ENCODE data around the gene EP400.

Gene EP400

DNA sequence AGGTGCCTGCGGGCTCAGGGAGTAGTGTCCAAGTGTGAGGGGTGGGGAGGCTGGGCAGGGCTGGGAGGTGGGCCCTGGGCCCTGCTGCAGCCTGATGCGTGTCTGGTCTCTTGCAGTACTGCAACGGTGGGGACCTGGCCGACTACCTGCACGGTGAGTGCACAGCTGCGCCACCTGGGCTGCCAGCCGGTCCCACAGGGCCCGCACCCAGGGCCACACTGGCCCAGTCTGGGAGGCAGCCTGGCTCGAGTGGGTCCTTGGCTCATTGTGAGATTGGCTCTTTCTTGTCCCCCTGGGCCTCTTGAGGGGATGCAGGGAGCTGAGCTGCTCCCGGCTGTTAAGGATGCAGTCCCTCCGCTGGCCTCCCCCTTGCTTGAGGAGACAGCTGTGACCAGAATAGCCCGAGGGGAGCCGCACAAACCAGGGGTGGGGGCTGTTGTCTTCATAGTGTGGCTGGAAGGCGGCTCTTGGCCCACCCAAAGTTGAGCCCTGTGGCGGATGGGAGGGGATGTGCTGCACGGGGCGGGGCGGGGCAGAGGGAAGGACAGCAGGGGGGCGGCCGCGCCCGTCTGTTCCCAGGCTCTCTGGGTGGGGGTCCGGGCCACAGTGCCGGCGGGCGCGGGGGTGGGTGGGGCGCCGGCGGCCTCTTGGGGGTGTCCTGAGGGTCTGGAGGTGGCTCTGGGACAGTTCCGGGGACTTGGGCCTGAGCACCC lies 42.2 kb upstream of the EP400 start:
- TF ChIP-seq EZH2phosphoT487 (conservative IDR thresholded peaks at IDR 0.05; ENCODE audit: low read length), result no peak
- TF ChIP-seq, protein P1, sequence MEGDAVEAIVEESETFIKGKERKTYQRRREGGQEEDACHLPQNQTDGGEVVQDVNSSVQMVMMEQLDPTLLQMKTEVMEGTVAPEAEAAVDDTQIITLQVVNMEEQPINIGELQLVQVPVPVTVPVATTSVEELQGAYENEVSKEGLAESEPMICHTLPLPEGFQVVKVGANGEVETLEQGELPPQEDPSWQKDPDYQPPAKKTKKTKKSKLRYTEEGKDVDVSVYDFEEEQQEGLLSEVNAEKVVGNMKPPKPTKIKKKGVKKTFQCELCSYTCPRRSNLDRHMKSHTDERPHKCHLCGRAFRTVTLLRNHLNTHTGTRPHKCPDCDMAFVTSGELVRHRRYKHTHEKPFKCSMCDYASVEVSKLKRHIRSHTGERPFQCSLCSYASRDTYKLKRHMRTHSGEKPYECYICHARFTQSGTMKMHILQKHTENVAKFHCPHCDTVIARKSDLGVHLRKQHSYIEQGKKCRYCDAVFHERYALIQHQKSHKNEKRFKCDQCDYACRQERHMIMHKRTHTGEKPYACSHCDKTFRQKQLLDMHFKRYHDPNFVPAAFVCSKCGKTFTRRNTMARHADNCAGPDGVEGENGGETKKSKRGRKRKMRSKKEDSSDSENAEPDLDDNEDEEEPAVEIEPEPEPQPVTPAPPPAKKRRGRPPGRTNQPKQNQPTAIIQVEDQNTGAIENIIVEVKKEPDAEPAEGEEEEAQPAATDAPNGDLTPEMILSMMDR (IDR thresholded peaks at IDR 0.05; ENCODE audit: insufficient read depth, low read length, poor library complexity, severe bottlenecking), result no peak
- Histone ChIP-seq H2AFZ (ENCODE audit: low read depth, low read length, severe bottlenecking) (no peak overlapping the region), H4K20me1 (ENCODE audit: low read depth, low read length) (no peaks in the 10 kb centered on the region), H3F3A (ENCODE audit: insufficient read depth) (no peaks in the 10 kb centered on the region), H3K9ac (ENCODE audit: low read length) (no peak overlapping the region), H3K36me3 (ENCODE audit: low read length) (no peaks in the 10 kb centered on the region), H3K4me3 (ENCODE audit: insufficient read depth, low read length, poor library complexity, severe bottlenecking) (no peak overlapping the region), H3K27me3 (ENCODE audit: low read length) (no peaks in the 10 kb centered on the region), H3K27ac (ENCODE audit: low read depth, low read length) (no peak overlapping the region), H3K9me3 (ENCODE audit: insufficient read depth, low read length) (no peaks in the 10 kb centered on the region), H3K9me2 (replicated peaks; ENCODE audit: insufficient read depth, low read length) (no peaks in the 10 kb centered on the region), H3K4me2 (ENCODE audit: low read depth, low read length, poor library complexity, severe bottlenecking) (no peak overlapping the region), H3K79me2 (ENCODE audit: insufficient read depth, low read length) (no peaks in the 10 kb centered on the region)

DNA sequence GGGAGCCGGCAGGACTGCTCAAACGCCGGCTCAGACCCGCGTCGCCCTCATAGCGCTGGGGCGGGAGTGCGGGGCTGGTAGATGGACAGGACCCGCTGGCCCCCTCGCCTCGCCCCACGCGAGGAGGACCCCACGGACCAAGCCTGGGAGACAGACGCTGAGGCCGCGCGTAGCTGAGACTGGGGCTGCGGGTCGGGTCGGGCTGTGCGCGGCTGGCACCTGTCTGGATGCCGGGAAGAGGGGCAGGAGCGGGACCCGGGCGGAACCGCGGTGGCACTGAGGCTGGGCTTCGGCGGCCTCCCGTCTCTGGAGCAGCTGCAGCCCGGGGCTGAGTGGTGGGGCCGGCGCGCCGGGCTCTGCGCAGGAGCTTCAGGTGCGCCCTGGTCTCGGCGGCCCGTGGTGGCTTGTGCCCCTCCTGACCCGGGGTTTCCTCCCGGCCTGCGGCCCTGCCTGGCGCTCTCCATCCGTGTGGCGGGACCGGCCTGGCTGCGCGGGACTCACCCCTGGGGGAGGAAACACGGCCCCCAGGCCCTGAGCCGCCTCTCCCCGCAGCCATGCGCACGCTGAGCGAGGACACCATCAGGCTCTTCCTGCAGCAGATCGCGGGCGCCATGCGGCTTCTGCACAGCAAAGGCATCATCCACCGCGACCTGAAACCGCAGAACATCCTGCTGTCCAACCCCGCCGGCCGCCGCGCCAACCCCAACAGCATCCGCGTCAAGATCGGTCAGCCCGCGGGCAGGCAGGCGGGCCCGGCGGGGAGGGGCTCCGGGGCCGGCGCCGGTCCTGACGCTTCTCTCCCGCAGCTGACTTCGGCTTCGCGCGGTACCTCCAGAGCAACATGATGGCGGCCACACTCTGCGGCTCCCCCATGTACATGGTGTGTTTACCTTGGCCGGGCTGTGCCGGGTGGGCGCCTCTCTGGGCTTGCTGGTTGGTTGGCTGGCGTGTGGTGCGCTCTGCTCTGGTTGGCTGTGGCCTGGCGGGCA lies 41.4 kb upstream of the EP400 start:
- Histone ChIP-seq H3K36me3 (ENCODE audit: low read length) (no peaks in the 10 kb centered on the region), H3F3A (ENCODE audit: insufficient read depth) (no peaks in the 10 kb centered on the region), H3K9ac (ENCODE audit: low read length) (no peak overlapping the region), H3K4me2 (ENCODE audit: low read depth, low read length, poor library complexity, severe bottlenecking) (no peak overlapping the region), H4K20me1 (ENCODE audit: low read depth, low read length) (no peaks in the 10 kb centered on the region), H3K27ac (ENCODE audit: low read depth, low read length) (no peak overlapping the region), H2AFZ (ENCODE audit: low read depth, low read length, severe bottlenecking) (no peak overlapping the region), H3K9me3 (ENCODE audit: insufficient read depth, low read length) (no peaks in the 10 kb centered on the region), H3K79me2 (ENCODE audit: insufficient read depth, low read length) (no peaks in the 10 kb centered on the region), H3K4me3 (ENCODE audit: insufficient read depth, low read length, poor library complexity, severe bottlenecking) (no peak overlapping the region), H3K27me3 (ENCODE audit: low read length) (no peaks in the 10 kb centered on the region), H3K9me2 (replicated peaks; ENCODE audit: insufficient read depth, low read length) (no peaks in the 10 kb centered on the region)
- no peak for TF ChIP-seq EZH2phosphoT487 (conservative IDR thresholded peaks at IDR 0.05; ENCODE audit: low read length)

DNA sequence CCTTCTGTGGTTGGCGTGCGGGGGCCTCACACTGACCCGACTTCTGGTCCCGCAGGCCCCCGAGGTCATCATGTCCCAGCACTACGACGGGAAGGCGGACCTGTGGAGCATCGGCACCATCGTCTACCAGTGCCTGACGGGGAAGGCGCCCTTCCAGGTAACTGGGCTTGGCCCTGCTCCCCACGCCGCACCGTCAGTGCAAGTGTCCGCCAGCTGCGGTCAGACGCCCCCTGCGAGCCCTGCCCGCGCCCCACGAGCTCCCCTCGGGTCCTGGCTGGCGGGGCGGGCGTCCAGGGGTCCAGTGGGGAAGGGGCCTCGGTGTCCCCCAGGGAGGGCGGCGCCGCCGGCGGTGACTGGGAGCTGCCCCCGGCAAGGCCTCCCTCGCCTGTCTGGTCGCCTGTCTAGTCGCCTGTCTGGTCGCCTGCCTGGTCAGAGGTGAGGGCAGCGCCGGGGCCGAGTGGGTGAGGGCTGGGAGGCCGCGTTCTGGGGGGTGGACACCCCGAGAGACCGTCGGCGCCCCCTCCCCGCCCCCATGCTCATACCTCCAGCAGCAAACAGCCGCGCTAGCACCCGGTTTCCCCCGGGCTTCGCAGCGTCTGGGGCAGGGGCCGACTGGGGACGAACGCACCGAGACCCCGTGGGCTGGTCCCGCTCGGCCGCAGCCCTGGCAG lies 40.5 kb upstream of the EP400 start:
- Histone ChIP-seq H4K20me1 (ENCODE audit: low read depth, low read length) (no peaks in the 10 kb centered on the region), H3F3A (ENCODE audit: insufficient read depth) (no peaks in the 10 kb centered on the region), H3K27ac (ENCODE audit: low read depth, low read length) (no peak overlapping the region), H3K9me3 (ENCODE audit: insufficient read depth, low read length) (no peaks in the 10 kb centered on the region), H3K79me2 (ENCODE audit: insufficient read depth, low read length) (no peaks in the 10 kb centered on the region), H3K27me3 (ENCODE audit: low read length) (no peaks in the 10 kb centered on the region), H2AFZ (ENCODE audit: low read depth, low read length, severe bottlenecking) (no peak overlapping the region), H3K4me3 (ENCODE audit: insufficient read depth, low read length, poor library complexity, severe bottlenecking) (no peak overlapping the region), H3K4me2 (ENCODE audit: low read depth, low read length, poor library complexity, severe bottlenecking) (no peak overlapping the region), H3K9ac (ENCODE audit: low read length) (no peak overlapping the region), H3K9me2 (replicated peaks; ENCODE audit: insufficient read depth, low read length) (no peaks in the 10 kb centered on the region), H3K36me3 (ENCODE audit: low read length) (no peaks in the 10 kb centered on the region)
- TF ChIP-seq EZH2phosphoT487 (conservative IDR thresholded peaks at IDR 0.05; ENCODE audit: low read length), result no peak
- TF ChIP-seq, protein P1 (IDR thresholded peaks at IDR 0.05; ENCODE audit: insufficient read depth, low read length, poor library complexity, severe bottlenecking), result no peak
